Mesendoderm (in vitro differentiated cells): ENCODE results near the gene WNK4.

Experiments used
- DNase-seq: peaks from one replicate; pipeline ENCODE4 v3.0.0; 2013
- H2AK5ac ChIP-seq: 2 replicates; pipeline ENCODE4 v1.6.1; 2013; ENCODE audit warnings: low read length, inconsistent platforms
- H2BK120ac ChIP-seq: 2 replicates; pipeline ENCODE4 v1.6.1; 2013; ENCODE audit warnings: low read depth, mild to moderate bottlenecking, low read length, moderate library complexity, mixed read lengths
- H2BK15ac ChIP-seq: replicated peaks from 2 replicates; pipeline ENCODE4 v1.6.1; 2013; ENCODE audit warnings: low read depth, mild to moderate bottlenecking, moderate library complexity
- H2BK5ac ChIP-seq: 2 replicates; pipeline ENCODE4 v1.6.1; 2013; ENCODE audit warnings: low read length, inconsistent platforms
- H3K18ac ChIP-seq: 2 replicates; pipeline ENCODE4 v1.6.1; 2013; ENCODE audit warnings: mild to moderate bottlenecking, low read length, mixed read lengths
- H3K23ac ChIP-seq: one replicate; pipeline ENCODE4 v1.6.1; 2013; ENCODE audit warnings: low read length
- H3K27ac ChIP-seq: 2 replicates; pipeline ENCODE4 v1.5.1; 2013; ENCODE audit warnings: low read depth, mild to moderate bottlenecking, inconsistent platforms, low read length, moderate library complexity
- H3K27me3 ChIP-seq: 2 replicates; pipeline ENCODE4 v1.6.1; 2013; ENCODE audit warnings: low read length, control low read depth, mild to moderate bottlenecking, inconsistent platforms; ENCODE audit not compliant: insufficient read depth, poor library complexity
- H3K36me3 ChIP-seq: 2 replicates; pipeline ENCODE4 v1.6.1; 2013; ENCODE audit warnings: low read length, inconsistent platforms; ENCODE audit not compliant: control insufficient read depth, insufficient read depth
- H3K4ac ChIP-seq: one replicate; pipeline ENCODE4 v1.6.1; 2013; ENCODE audit warnings: low read depth, mild to moderate bottlenecking, low read length, moderate library complexity
- H3K4me1 ChIP-seq: 2 replicates; pipeline ENCODE4 v1.6.1; 2013; ENCODE audit warnings: low read depth, low read length, inconsistent platforms; ENCODE audit not compliant: control insufficient read depth
- H3K4me2 ChIP-seq: 2 replicates; pipeline ENCODE4 v1.6.1; 2013; ENCODE audit warnings: low read length
- H3K4me3 ChIP-seq: 2 replicates; pipeline ENCODE4 v1.5.1; 2013; ENCODE audit warnings: mild to moderate bottlenecking, low read length
- H3K56ac ChIP-seq: one replicate; pipeline ENCODE4 v1.6.1; 2013; ENCODE audit warnings: low read length
- H3K79me1 ChIP-seq: 2 replicates; pipeline ENCODE4 v1.6.1; 2013; ENCODE audit warnings: low read length, inconsistent platforms
- H3K79me2 ChIP-seq: 2 replicates; pipeline ENCODE4 v1.6.1; 2013; ENCODE audit warnings: mild to moderate bottlenecking, low read length; ENCODE audit not compliant: control insufficient read depth, insufficient read depth
- H3K9ac ChIP-seq: 2 replicates; pipeline ENCODE4 v1.6.1; 2013; ENCODE audit warnings: low read length, inconsistent platforms
- H4K5ac ChIP-seq: one replicate; pipeline ENCODE4 v1.6.1; 2013; ENCODE audit warnings: low read length
- H4K8ac ChIP-seq: one replicate; pipeline ENCODE4 v1.6.1; 2013; ENCODE audit warnings: low read depth, mild to moderate bottlenecking, control low read depth, low read length, moderate library complexity
- WGBS: extraction: QIAGEN DNeasy Blood & Tissue Kit; methylation state at CpG from one replicate; pipeline ENCODE4 v1.1.7; 2013; ENCODE audit warnings: low lambda C conversion rate, missing lambda C conversion rate; ENCODE audit not compliant: insufficient coverage; ENCODE audit errors: extremely low coverage; 5-methylcytosine and 5-hydroxymethylcytosine counted together

WNK4 gene

GRCh38 chr17:42744806-42745617 lies 35.4 kb upstream of the WNK4 start, which contains the start of gene EZH1:
Gene EZH1 (minus strand): TSS chr17:42745040. CDS start chr17:42728941, 16,099 bp downstream.
- no peak within 1 kb of the TSS for H3K23ac ChIP-seq
- no CpG with 5 or more reads among the region's 50 CpGs for WGBS
- H3K56ac ChIP-seq: peak within 1 kb of the TSS; percentile 96
- H3K4me3 ChIP-seq: peak within 1 kb of the TSS; percentile 52
- H3K36me3 ChIP-seq: no peaks in the 10 kb centered on the region
- H3K4ac ChIP-seq: peak within 1 kb of the TSS; percentile 66
- no peak within 1 kb of the TSS for H2BK15ac ChIP-seq
- peak; percentile 97 for DNase-seq
- H3K79me2 ChIP-seq: no peaks in the 10 kb centered on the region
- peak within 1 kb of the TSS; percentile 88 for H3K9ac ChIP-seq
- H3K27me3 ChIP-seq: no peaks in the 10 kb centered on the region
- peak within 1 kb of the TSS; percentile 60 for H3K18ac ChIP-seq
- peak within 1 kb of the TSS; percentile 67 for H3K27ac ChIP-seq
- no peaks in the 10 kb centered on the region for H3K79me1 ChIP-seq
- H4K5ac ChIP-seq: no peak within 1 kb of the TSS
- H2AK5ac ChIP-seq: no peak within 1 kb of the TSS
- H3K4me1 ChIP-seq: no peaks in the 10 kb centered on the region
- H4K8ac ChIP-seq: no peak within 1 kb of the TSS
- H2BK5ac ChIP-seq: no peak within 1 kb of the TSS
- peak within 1 kb of the TSS; percentile 70 for H3K4me2 ChIP-seq
- no peak within 1 kb of the TSS for H2BK120ac ChIP-seq

GRCh38 chr17:42748202-42748907 lies 32.1 kb upstream of the WNK4 start:
- Histone ChIP-seq H3K27ac (no peak overlapping the region), H3K23ac (no peak overlapping the region), H3K36me3 (no peaks in the 10 kb centered on the region), H3K4ac (no peak overlapping the region), H3K27me3 (no peaks in the 10 kb centered on the region), H2BK15ac (no peak overlapping the region), H3K4me2 (no peak overlapping the region), H3K79me2 (no peaks in the 10 kb centered on the region), H2BK5ac (no peak overlapping the region), H4K5ac (no peak overlapping the region), H3K4me1 (no peaks in the 10 kb centered on the region), H3K9ac (no peak overlapping the region), H4K8ac (no peak overlapping the region), H2AK5ac (no peak overlapping the region), H3K56ac (no peak overlapping the region), H3K4me3 (no peak overlapping the region), H2BK120ac (no peak overlapping the region), H3K79me1 (no peaks in the 10 kb centered on the region), H3K18ac (no peak overlapping the region)
- no peak for DNase-seq
- no CpG with 5 or more reads among the region's 7 CpGs for WGBS

DNA sequence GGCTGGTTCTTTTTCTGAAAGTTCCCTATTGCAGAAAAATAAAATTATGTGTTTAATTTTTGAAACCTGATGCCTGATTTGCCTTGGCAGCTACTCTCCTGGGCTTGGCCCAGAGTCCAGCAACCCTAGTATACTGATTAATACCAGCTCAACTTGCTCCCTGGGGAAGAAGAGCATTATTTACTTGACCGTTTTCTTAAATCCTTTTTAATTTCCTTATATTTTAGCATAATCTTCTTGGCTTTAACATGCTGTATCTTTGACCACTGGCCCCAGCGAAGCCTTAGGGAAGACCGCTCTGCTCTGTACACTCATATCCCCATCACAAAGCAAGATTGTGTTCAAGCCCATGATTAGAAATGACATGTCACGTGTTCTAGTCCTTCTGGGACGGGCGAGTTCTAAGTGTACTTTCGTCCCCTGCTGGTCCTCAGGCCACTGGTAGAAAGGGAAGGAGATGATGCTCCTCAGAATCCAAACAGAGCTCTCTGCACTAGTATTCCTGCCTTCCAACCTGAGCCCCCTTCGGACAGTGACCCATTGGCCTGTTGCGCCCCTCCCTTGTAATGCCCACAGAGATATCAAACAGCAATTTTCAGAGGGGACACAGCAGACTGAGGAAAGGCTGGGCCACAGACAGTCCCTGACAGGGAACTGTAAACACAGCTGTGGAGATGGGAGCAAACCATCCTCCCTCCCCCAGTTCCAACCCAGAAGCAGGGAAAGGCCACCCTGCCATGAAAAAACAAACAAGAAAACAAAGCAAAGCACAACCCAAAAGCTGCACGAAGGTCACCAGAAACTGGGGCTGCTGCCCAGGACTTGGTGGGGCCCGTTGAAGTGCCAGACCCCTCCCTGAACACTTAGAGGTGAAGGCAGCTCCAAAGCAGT lies 31.3 kb upstream of the WNK4 start:
- Histone ChIP-seq H2BK120ac (no peak overlapping the region), H2BK15ac (no peak overlapping the region), H4K8ac (no peak overlapping the region), H3K27me3 (no peaks in the 10 kb centered on the region), H4K5ac (no peak overlapping the region), H3K4me1 (no peaks in the 10 kb centered on the region), H3K9ac (no peak overlapping the region), H3K79me2 (no peaks in the 10 kb centered on the region), H3K4me2 (no peak overlapping the region), H3K79me1 (no peaks in the 10 kb centered on the region), H3K4ac (no peak overlapping the region), H2BK5ac (no peak overlapping the region), H2AK5ac (no peak overlapping the region), H3K18ac (no peak overlapping the region), H3K56ac (no peak overlapping the region), H3K27ac (no peak overlapping the region), H3K36me3 (no peaks in the 10 kb centered on the region), H3K4me3 (no peak overlapping the region), H3K23ac (no peak overlapping the region)
- no CpG with 5 or more reads among the region's 11 CpGs for WGBS
- no peak for DNase-seq

GRCh38 chr17:42750739-42751344 lies 29.6 kb upstream of the WNK4 start:
- H2AK5ac ChIP-seq: no peak overlapping the region
- H3K79me2 ChIP-seq: no peaks in the 10 kb centered on the region
- H3K4ac ChIP-seq: no peak overlapping the region
- H3K23ac ChIP-seq: no peak overlapping the region
- no peaks in the 10 kb centered on the region for H3K79me1 ChIP-seq
- H3K4me1 ChIP-seq: no peaks in the 10 kb centered on the region
- no peaks in the 10 kb centered on the region for H3K27me3 ChIP-seq
- no peak overlapping the region for H2BK15ac ChIP-seq
- no peak overlapping the region for H3K27ac ChIP-seq
- H3K4me3 ChIP-seq: no peak overlapping the region
- H3K4me2 ChIP-seq: no peak overlapping the region
- H4K5ac ChIP-seq: no peak overlapping the region
- no peak overlapping the region for H4K8ac ChIP-seq
- no peak overlapping the region for H3K18ac ChIP-seq
- no peak overlapping the region for H3K9ac ChIP-seq
- no peak overlapping the region for H2BK5ac ChIP-seq
- no CpG with 5 or more reads among the region's 3 CpGs for WGBS
- no peaks in the 10 kb centered on the region for H3K36me3 ChIP-seq
- no peak for DNase-seq
- no peak overlapping the region for H2BK120ac ChIP-seq
- H3K56ac ChIP-seq: no peak overlapping the region

DNA sequence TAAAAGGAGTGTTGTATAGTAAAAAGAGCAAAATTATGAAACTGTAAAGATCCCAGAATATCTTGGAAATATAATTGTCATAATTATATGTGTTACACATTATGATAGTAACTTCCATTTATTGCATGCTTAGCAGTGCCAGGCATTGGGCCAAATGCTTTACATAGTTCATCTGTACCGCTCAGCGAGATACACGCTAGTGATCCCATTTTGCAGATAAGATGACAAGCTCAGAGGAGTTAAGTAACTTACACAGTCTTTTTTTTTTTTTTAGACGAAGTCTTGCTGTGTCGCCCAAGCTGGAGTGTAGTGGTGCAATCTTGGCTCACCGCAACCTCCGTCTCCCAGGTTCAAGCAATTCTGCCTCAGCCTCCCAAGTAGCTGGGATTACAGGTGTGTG lies 28.8 kb upstream of the WNK4 start:
- Histone ChIP-seq H3K4ac (no peak overlapping the region), H3K79me2 (no peaks in the 10 kb centered on the region), H3K4me1 (no peaks in the 10 kb centered on the region), H4K8ac (no peak overlapping the region), H3K56ac (no peak overlapping the region), H4K5ac (no peak overlapping the region), H3K23ac (no peak overlapping the region), H2BK120ac (no peak overlapping the region), H3K18ac (no peak overlapping the region), H3K27ac (no peak overlapping the region), H3K27me3 (no peaks in the 10 kb centered on the region), H2BK15ac (no peak overlapping the region), H3K4me3 (no peak overlapping the region), H2AK5ac (no peak overlapping the region), H3K4me2 (no peak overlapping the region), H3K9ac (no peak overlapping the region), H3K79me1 (no peaks in the 10 kb centered on the region), H3K36me3 (no peaks in the 10 kb centered on the region), H2BK5ac (no peak overlapping the region)
- no CpG with 5 or more reads among the region's 7 CpGs for WGBS
- DNase-seq: no peak
